Activated T-helper 1 cell treated with Interleukin-2 at 50 U/mL for 16 hours (primary cell): Measurements from ENCODE around the gene TNPO2.
"Not testable (repeated sequence)": the region's sequence is repeated elsewhere in the genome, so short reads cannot be mapped to it uniquely, and the experiment has no call there.

Experiments used
- DNase-seq: peaks from one replicate; pipeline ENCODE4 v3.0.0-alpha.2; 2020; ENCODE audit warnings: low read depth

TNPO2 gene

GRCh38 chr19:12736995-12737834 is 13.5 kb upstream of the TNPO2 start, which contains the start of gene GET3:
GET3 (plus strand) TSS chr19:12737497; CDS start chr19:12737506, 9 bp downstream.
- peak; percentile 60 for DNase-seq

DNA sequence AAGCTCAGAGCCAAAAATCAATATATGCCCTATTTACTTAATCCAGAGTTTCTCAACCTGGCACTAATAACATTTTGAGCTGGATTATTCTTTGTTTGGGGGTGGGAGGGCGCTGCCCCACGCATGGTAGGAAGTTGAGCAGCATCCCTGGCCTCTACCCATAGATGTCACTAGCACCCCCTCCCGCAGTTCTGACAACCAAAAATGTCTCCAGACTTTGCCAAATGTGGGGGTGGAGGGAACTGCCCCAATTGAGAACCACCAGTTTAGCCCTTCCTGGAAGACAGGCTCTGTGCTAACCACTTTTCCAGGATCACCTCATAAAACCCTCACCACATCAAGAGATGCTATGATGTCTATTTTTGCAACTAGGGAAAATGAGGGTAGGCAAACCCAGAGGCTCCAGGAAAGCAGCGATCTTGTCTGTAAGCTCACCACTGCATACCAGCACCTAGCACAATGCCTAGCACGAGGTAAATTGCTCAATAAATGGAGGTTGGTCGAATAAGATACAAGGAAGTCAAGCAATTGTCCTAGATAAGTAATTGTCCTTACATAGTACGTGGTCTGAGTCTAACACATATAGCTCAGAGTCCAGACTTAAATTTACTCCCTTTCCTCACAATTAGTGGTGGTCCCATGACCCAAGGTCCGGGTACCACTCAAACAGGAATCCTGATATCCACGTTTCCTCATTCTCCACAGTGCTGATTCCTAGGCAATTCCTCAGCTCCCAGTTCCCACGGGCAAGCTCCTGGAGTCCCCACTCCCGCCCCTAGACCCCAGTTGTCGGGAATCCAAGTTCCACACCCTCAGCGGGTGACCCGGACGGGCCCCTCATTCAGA is 9.9 kb upstream of the TNPO2 start:
- no peak for DNase-seq

DNA sequence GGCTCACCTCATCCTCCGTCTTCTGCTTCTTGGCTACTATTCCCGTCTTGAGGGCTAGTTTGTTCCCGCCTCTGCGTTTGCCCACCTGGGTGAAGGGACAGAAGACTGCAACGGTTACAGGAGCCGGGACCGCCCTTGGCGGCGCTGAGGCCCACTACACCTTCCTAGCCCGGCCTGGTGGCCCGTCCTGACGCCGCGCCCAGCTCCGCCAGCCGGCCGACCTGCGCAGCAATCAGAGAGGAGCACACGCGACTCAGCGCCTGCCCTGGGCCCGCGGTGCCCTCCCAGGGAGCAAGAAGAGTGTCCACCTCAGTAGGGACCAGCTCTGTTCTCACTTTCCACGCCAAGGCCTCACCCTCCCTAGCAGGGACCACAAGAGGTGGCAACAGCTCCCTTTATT is 7.6 kb upstream of the TNPO2 start:
- DNase-seq = no peak

- DNase-seq = no peak
Measured at GRCh38 chr19:12730064-12730463, 6.3 kb upstream of the TNPO2 start.

GRCh38 chr19:12727745-12728433 is 4.2 kb upstream of the TNPO2 start:
- DNase-seq = no peak

- no peak for DNase-seq
Measured at GRCh38 chr19:12726988-12727316, 3.2 kb upstream of the TNPO2 start.

GRCh38 chr19:12725612-12726011 is 1.9 kb upstream of the TNPO2 start:
- DNase-seq = not testable (repeated sequence)

GRCh38 chr19:12723381-12723640 is 421 bp downstream of the TNPO2 start:
- no peak for DNase-seq

DNA sequence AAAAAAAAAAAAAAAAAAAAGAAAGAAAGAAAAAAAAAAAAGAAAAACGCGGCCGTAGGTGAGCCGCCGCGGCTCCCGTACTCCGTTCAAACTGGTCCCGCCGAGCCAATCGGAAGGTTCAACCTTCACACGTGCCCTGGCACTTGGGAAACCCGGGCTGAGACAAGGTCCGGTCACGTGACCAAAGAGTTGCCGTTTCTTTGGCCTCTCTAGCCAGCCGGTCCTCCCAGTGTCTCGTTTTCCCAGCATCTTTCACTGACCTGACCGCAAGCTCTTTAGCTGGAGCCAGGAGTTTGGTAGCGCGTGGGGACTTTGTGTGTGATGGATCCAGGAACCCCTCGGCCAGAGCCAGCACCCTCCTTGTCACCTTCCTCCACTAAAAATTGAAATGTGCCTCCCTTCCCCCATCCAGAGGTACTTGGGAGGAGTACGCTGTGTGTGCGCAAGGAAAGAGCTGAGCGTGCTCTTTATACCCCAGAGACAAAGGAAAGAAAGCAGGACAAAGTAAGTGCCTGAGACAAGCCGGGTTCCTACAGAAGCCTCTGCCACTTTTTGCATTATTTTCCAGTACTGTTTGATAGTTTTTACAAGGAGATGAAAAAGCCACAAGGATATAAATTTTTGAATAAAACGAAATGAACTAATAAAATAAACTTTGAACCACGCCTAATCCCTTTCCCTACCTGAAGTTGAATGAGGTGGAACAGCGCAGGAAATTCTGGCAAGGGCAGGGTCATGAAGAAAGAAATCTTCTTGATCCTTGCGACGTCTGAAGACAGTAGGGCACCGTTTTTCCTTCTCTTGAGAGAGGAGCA is 959 bp downstream of the TNPO2 start:
- peak; percentile 85 for DNase-seq

GRCh38 chr19:12721656-12722565 is 1.8 kb downstream of the TNPO2 start:
- DNase-seq = peak; percentile 21

GRCh38 chr19:12720851-12721655 is 2.7 kb downstream of the TNPO2 start:
- DNase-seq = no peak

DNA sequence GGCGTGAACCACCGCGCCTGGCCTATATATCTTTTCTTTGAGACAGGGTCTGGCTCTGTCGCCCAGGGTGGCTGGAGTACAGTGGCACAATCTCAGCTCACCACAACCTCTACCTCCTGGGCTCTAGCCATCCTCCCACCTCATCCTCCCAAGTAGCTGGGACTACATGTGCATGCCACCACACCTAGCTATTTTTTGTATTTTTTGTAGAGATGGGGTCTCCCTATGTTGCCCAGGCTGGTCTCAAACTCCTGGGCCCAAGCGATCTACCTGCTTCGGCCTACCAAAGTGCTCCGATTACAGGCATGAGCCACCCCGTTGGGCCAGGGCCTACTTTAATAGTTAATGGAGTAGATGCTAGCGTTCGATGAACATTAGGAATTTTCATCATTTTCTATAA is 3.4 kb downstream of the TNPO2 start:
- DNase-seq = no peak

- no peak for DNase-seq
Measured at GRCh38 chr19:12715929-12716328, 7.8 kb downstream of the TNPO2 start.

DNA sequence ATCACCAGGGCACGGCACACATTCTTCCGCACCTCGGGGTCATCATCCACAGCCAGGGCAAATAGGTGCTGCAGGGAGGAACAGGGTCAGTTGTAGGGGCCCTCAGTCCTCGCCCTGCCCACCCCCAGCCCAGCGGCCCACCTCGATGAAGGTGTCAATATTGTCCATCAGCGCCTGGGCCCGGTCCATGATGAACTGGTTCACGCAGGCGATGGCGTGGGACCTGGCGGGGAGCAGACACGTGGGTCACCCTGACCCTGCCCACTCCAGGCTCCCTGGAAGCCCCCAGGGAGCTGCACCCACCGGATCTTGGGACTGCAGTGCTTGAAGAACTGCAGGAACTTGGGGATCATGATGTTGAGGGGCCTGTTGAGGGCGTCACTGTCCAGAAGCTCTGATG is 8.6 kb downstream of the TNPO2 start:
- no peak for DNase-seq

- DNase-seq = not testable (repeated sequence)
Measured at GRCh38 chr19:12713304-12713703, 10.4 kb downstream of the TNPO2 start.

DNA sequence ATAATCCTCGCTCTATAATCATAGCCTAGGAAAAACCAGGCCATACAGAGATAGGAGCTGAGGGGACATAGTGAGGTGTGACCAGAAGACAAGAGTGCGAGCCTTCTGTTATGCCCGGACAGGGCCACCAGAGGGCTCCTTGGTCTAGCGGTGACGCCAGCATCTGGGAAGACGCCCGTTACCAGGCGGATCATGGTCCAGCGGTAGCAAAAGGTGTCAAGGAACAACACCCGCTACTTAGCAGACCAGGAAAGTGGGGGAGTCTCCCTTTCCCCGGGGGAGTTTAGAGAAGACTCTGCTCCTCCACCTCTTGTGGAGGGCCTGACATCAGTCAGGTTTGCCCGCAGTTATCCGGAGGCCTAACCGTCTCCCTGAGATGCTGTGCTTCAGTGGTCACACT is 11.7 kb downstream of the TNPO2 start:
- not testable (repeated sequence) for DNase-seq

GRCh38 chr19:12711187-12711586 is 12.5 kb downstream of the TNPO2 start:
- no peak for DNase-seq

GRCh38 chr19:12708641-12709040 is 15.1 kb downstream of the TNPO2 start:
- DNase-seq = no peak

DNA sequence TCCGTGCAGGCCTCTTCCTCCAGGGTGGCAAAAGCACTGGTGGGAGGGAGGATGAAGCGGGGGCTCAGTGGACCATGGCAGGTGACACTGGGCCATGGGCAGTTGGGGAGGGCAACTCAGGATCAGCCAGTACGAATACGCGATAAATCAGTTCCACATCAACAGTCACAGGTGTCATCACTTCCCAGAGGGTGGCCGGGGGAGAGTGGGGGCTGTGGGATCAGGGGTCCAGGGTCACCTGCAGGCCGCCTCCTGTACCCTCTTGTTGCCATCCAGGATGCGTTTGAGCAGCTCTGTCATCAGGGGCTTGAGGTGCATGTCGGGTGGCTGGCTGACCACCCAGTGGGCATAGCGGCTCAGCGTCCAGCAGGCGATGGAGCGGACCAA is 17.4 kb downstream of the TNPO2 start:
- DNase-seq = no peak
